ENCODE measurements around the gene ETAA1. TPM values are rescaled to one million over a fixed set of nuclear protein-coding genes. Genes with fewer than 3 reads are reported as not detected.

The ETAA1 gene
- 9.5 and 27.6 TPM in 2 replicates for total RNA-seq (2014; rRNA removed; shearing (Covaris generic); ENCODE audit: low replicate concordance)

DNA sequence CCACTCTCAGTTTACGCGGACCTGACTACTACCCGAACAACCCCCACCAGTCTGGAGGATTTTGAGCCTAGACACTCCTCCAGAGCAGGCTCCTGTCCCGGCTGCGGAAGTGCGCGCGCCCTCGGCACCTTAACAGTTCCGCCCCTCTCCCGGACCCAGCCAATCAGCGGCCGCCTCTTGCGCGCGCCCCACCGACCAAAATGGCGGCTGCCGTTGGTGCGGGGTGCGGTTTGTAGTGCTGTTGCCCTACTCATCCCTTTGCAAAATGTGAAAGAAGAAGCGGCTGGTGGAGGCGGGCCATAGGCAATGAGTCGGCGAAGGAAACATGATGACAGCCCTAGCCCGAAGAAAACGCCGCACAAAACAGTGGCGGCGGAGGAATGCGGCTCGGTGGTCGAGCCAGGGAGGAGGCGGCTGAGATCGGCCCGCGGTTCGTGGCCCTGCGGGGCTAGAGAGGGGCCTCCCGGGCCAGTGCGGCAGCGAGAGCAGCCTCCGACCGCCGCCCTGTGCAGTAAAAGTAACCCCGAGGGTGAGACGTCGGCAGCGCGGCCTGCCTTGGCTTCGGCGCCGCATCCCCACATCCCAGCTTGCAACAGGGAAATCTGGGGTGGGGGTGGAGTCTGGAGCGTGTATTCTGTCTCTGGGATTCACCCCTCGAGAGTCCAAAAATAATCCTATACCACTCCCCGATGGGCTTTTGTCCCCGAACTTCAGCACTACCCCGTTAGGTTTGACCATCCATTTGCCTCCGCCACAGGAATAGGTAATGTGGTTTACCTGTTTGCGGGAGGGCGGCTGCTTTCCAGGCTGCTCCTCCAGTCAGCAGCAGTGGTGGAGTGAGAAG is at the start of gene ETAA1:
Gene ETAA1, plus strand, starts transcription at position 191 of the 844 bp plus-strand sequence. Its CDS starts 116 bp downstream, at position 307.
- peaks cover 16% of the 10 kb centered on the region for H3K36me3 ChIP-seq
- H3K27me3 ChIP-seq, result no peaks in the 10 kb centered on the region
- H3K4me3 ChIP-seq, result peak within 1 kb of the TSS; percentile 86
- peak; percentile 94 for DNase-seq
- H3K9me3 ChIP-seq, result no peaks in the 10 kb centered on the region

GRCh38 chr2:67366832-67367412 is 30.2 kb upstream of the ETAA1 start:
- H3K9me3 ChIP-seq, result 0 out of 2 replicates have a peak, but pooled peaks cover 2% of the 10 kb centered on the region
- H3K27me3 ChIP-seq, result no peaks in the 10 kb centered on the region
- DNase-seq, result no peak
- no peaks in the 10 kb centered on the region for H3K36me3 ChIP-seq
- H3K4me3 ChIP-seq, result no peak overlapping the region

GRCh38 chr2:67374481-67374880 is 22.7 kb upstream of the ETAA1 start:
- no peak for DNase-seq
- no peaks in the 10 kb centered on the region for H3K27me3 ChIP-seq
- H3K4me3 ChIP-seq, result peak overlapping the region; percentile 16
- no peaks in the 10 kb centered on the region for H3K36me3 ChIP-seq
- 0 out of 2 replicates have a peak, but pooled peaks cover 1% of the 10 kb centered on the region for H3K9me3 ChIP-seq

GRCh38 chr2:67374949-67375348 is 22.2 kb upstream of the ETAA1 start:
- DNase-seq, result no peak
- Histone ChIP-seq H3K4me3 (no peak overlapping the region), H3K9me3 (0 out of 2 replicates have a peak, but pooled peaks cover 2% of the 10 kb centered on the region), H3K27me3 (no peaks in the 10 kb centered on the region), H3K36me3 (no peaks in the 10 kb centered on the region)

DNA sequence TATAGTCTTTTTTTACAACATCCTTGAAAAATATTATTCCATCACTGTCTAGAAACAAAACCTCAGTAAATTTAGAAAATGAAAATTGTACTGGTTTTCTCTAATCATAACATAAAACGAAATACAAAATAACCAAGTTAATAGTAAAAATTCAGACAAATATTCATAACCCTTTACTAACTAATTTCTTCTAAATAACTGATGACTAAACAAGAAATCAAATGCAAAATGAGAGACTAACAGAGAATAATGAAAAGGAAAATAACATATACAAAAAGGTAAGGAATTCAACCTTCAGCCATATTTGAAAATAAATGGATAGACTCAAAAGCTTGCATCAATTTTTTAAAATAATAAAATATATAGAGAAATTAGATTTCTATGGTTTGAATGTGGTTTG is 18.6 kb upstream of the ETAA1 start:
- no peaks in the 10 kb centered on the region for H3K36me3 ChIP-seq
- DNase-seq, result no peak
- no peak overlapping the region for H3K4me3 ChIP-seq

DNA sequence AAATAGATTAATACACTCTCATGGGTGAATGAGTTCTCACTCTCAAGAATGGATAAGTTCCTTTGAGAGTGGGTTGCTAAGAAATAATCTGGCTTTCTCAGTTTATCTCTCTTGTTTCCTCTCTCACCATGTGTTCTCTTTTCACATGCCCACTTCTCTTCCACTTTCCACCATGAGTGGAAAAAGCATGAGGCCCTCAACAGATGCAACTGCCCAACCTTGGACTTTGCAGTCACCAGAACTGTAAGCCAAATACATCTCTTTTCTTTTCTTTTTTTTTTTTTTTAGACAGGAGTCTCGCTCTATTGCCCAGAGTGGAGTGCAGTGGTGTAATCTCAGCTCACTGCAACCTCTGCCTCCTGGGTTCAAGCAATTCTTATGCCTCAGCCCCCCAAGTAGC is 18.1 kb upstream of the ETAA1 start:
- 0 out of 2 replicates have a peak, but pooled peaks cover 2% of the 10 kb centered on the region for H3K9me3 ChIP-seq
- no peak for DNase-seq
- no peaks in the 10 kb centered on the region for H3K27me3 ChIP-seq
- no peak overlapping the region for H3K4me3 ChIP-seq
- no peaks in the 10 kb centered on the region for H3K36me3 ChIP-seq

More for the DNA sequence above, 18.6 kb upstream of the ETAA1 start:
- 0 out of 2 replicates have a peak, but pooled peaks cover 2% of the 10 kb centered on the region for H3K9me3 ChIP-seq
- H3K27me3 ChIP-seq, result no peaks in the 10 kb centered on the region

DNA sequence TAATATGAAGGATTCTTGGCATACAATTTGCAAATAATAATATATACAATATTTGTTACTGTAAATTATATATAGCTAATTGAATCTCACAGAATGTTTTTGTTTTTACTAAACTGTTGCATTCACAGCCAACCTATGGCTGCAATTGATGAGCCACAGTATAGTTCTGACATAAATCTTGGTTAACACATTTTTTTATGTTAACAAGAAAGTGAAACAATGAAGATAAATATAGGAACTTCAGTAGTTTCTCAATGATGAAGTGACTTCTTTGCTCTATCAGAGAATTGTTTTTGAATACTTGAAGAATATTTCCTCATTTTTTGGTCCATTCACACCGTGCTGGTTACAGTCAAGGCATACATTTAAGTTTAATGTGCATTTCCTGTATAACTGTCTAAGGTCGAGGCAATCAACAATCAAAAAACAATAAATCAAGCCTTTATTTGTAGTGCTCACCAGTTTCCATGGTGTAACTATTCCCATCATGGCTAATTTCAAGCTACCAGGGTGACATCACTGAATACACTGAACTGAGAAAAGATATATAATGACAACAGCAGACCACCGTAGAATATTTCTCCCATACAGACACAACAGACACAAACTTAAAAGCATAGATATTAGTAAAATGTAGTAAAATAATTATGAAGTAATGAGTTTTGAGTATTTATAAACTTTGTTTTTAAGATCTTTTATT is 12.9 kb upstream of the ETAA1 start:
- no peaks in the 10 kb centered on the region for H3K27me3 ChIP-seq
- H3K9me3 ChIP-seq, result 0 out of 2 replicates have a peak, but pooled peaks cover 2% of the 10 kb centered on the region
- no peak overlapping the region for H3K4me3 ChIP-seq

DNA sequence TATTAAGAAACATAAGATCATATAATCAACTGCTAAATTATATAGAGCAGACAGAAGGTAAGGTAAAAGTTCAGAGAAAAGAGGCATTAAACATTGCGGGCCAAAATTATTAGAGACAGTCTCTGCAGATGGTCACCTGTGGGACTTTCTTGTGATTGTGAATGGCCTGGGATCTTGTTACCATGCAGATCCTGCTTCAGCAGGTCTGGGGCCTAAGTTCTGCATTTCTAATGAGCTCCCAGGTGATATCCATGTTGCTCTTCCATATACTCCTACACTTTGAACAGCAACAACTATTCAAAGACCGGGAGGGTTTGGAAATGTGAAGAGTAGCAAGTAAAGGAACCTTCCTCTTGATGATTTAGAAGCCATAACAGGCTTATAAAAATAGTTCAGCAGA is 8.5 kb upstream of the ETAA1 start:
- Histone ChIP-seq H3K9me3 (no peaks in the 10 kb centered on the region), H3K4me3 (no peak overlapping the region), H3K36me3 (no peaks in the 10 kb centered on the region; the same call in 1 of the 2 replicates), H3K27me3 (no peaks in the 10 kb centered on the region)
- no peak for DNase-seq

More for the DNA sequence above, 12.9 kb upstream of the ETAA1 start:
- no peak for DNase-seq
- H3K36me3 ChIP-seq, result no peaks in the 10 kb centered on the region; the same call in 1 of the 2 replicates

DNA sequence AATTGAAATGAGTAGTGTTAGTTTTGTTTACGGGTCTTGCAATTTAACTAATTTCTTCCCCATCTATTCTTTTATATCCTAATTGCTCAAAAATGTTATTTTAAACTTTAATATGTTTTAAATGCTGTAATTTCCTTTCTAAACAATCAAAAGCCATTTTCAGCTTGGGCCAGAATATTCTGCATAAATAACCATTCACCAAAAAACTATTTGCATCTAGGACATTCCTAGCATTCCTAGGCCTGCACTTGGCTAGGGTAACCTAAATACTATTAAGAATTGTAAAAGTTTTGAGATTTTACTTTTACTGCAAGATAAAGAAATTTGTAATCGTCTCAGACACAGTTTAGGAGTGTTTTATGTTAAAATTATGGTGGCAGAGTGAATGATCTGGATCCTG is 7.8 kb upstream of the ETAA1 start:
- Histone ChIP-seq H3K27me3 (no peaks in the 10 kb centered on the region), H3K4me3 (no peak overlapping the region), H3K36me3 (no peaks in the 10 kb centered on the region; the same call in 1 of the 2 replicates), H3K9me3 (no peaks in the 10 kb centered on the region)
- DNase-seq, result peak; percentile 30

DNA sequence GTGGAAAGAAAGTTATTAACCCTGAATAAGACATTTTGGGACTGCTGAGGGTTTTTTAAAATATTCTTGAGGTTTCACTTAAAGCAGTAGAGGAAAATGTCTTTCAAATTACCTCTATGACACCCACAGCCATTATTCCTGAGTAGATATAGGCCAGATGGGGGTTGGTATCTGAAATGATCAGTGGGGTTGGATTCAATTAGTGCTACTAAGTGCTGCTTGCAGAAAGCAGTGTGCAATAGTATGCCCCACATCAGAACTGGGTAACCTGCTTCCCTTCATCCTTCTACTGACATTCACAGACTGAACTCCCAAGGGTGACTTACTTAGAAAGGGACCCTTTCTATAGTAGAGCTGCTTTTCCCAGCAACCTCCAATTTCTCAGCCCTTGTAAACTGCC is 7.3 kb upstream of the ETAA1 start:
- H3K36me3 ChIP-seq, result no peaks in the 10 kb centered on the region; the same call in 1 of the 2 replicates
- DNase-seq, result no peak
- no peak overlapping the region for H3K4me3 ChIP-seq
- no peaks in the 10 kb centered on the region for H3K9me3 ChIP-seq
- no peaks in the 10 kb centered on the region for H3K27me3 ChIP-seq

DNA sequence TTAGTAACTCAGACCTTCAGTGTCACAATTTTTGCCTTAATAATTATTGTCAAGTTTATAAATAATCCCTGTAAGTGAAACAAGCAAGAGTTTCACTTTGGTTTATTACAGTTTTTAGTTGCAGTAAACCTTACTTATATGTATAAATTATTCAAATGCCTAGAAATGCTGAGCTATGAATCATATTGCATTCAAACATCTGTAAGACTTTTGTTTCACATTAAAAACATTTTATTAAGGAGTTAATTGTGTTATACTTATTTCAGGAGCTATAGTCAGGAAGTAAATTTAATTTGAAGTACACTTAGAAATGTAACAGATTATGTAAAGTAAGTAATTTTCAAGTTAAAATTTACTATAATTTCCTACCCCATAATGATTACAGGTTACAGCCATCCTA is 3.9 kb upstream of the ETAA1 start:
- no peaks in the 10 kb centered on the region for H3K36me3 ChIP-seq
- no peaks in the 10 kb centered on the region for H3K27me3 ChIP-seq
- no peak overlapping the region for H3K4me3 ChIP-seq
- no peak for DNase-seq
- H3K9me3 ChIP-seq, result no peaks in the 10 kb centered on the region

DNA sequence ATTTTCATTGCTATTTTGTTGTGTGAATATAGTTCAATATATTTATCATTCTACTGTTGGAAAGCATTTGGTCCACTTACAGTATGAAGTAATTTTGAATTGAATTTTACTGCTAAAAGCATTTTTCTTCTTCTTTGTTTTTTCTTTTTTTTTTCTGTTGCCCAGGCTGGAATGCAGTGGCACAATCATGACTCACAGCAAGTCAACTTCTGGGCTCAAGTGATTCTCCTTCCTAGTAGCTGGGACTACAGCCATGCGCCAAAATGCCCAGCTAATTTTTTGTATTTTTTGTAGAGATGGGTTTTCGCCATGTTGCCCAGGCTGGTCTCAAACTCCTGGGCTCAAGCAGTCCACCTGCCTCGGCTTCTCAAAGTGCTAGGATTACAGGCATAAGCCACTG is 2.4 kb upstream of the ETAA1 start:
- DNase-seq, result peak; percentile 61
- Histone ChIP-seq H3K4me3 (no peak overlapping the region), H3K36me3 (no peaks in the 10 kb centered on the region), H3K27me3 (no peaks in the 10 kb centered on the region), H3K9me3 (no peaks in the 10 kb centered on the region)

GRCh38 chr2:67399144-67399543 is 2.0 kb downstream of the ETAA1 start:
- Histone ChIP-seq H3K27me3 (no peaks in the 10 kb centered on the region), H3K36me3 (peaks cover 34% of the 10 kb centered on the region), H3K4me3 (no peak overlapping the region), H3K9me3 (no peaks in the 10 kb centered on the region)
- no peak for DNase-seq

- no peaks in the 10 kb centered on the region for H3K27me3 ChIP-seq
- peaks cover 42% of the 10 kb centered on the region for H3K36me3 ChIP-seq
- H3K9me3 ChIP-seq, result no peaks in the 10 kb centered on the region
- H3K4me3 ChIP-seq, result no peak overlapping the region
- DNase-seq, result peak; percentile 23
Observed at GRCh38 chr2:67399831-67400489, 2.8 kb downstream of the ETAA1 start.

DNA sequence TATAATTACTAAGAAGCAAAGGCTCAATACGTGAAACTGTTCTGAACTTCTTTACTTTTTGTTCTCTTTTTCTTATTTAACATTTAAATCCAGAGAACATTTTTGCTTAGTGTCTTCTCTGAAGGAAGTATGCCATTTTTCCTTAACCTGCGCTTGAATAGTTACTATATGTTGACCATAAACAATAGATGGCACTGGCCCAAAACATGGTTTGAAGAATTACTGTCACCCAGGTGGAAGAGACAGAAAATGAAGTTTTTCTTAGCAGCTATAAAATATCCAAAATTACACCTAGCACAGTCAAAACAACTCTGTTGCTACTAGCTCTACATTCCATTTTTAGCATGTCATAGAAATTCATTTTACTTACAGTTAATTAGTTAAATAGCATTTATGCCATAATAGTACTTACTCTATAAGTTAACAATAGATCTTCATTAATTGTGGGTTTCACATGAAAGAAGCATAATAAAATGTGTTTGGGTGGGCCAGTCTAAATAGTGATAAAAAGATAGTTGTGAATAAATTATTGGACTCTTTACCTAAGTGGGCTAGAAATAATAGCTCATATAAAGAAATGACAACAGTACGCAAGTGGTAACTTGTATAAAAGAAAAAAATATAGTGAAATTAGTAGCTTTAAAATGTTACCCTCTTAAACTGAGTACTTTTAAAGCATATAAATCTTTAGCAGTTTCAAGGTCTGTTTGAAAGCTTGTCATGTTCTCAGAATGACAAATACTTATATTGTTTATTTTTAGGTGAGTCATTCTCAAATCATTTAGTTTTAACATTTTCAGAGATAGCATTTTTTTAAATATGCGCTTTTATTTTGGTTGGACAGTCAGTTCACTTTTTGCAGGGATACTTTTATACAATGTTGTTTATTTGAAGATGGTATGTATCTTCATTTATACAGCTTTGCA is 3.7 kb downstream of the ETAA1 start:
- DNase-seq, result no peak
- Histone ChIP-seq H3K36me3 (peaks cover 51% of the 10 kb centered on the region), H3K27me3 (no peaks in the 10 kb centered on the region), H3K9me3 (no peaks in the 10 kb centered on the region; the same call in 1 of the 2 replicates), H3K4me3 (no peak overlapping the region)

Measured in MG63 (cell line).